Loucy (cell line): ENCODE results near the gene KIFC1.

Experiments
- CTCF ChIP-seq: fragments of 200-600 bp; sonication (generic); conservative IDR thresholded peaks from 2 replicates; pipeline ENCODE4 v1.5.1; 2014; ENCODE audit warnings: mild to moderate bottlenecking, antibody characterized with exemption, low read length
- EZH2phosphoT487 ChIP-seq: fragments of 200-600 bp; IDR thresholded peaks from 2 replicates; pipeline ENCODE4 v1.6.1; 2018; ENCODE audit warnings: antibody characterized with exemption, mild to moderate bottlenecking, moderate library complexity, borderline replicate concordance

- TF ChIP-seq EZH2phosphoT487, result no peak
- TF ChIP-seq CTCF, result no peak
Measured at GRCh38 chr6:33390767-33391277, 801 bp upstream of the KIFC1 start.
